ENCODE measurements around the gene ZNF792.
"Not testable (repeated sequence)": the region's sequence is repeated elsewhere in the genome, so short reads cannot be mapped to it uniquely, and the experiment has no call there.

ZNF792 gene

GRCh38 chr19:34920090-34920786 is 43.8 kb downstream of the ZNF792 start:
- DNase-seq, result not testable (repeated sequence)

- DNase-seq, result no peak
Observed at GRCh38 chr19:34918190-34918589, 45.8 kb downstream of the ZNF792 start.

GRCh38 chr19:34917144-34917543 is 46.9 kb downstream of the ZNF792 start:
- DNase-seq, result not testable (repeated sequence)

- no peak for DNase-seq
Observed at GRCh38 chr19:34910770-34911169, 53.3 kb downstream of the ZNF792 start.
